GM21390 (cell line): ENCODE measurements around the gene SLC6A11.

ENCODE experiments used
- ATAC-seq: cut with Tn5 transposase; IDR thresholded peaks from one replicate; pipeline ENCODE4 v1.9.1; 2021; ENCODE audit not compliant: unreplicated experiment

Gene SLC6A11

GRCh38 chr3:10975695-10976234, 159.7 kb downstream of the SLC6A11 start:
- ATAC-seq, result no peak

DNA sequence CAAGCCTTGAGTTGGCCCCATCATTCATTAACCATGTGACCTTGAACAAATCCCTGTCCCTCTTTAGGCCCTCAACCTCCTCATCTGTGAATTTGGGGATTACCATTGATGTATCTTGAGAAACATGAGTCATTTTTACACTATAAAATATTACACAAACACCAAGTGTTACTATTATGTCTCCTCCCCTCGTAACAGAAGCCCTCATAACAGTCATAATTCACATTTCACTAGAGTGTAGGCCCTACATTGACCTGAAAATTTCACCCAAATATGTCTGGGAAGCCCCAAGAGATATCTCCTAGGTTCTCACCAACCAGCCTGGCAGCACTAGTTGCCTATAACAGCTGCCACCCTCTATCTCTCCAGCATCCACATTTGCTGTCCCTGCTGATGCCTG, 160.7 kb downstream of the SLC6A11 start:
- ATAC-seq, result no peak

GRCh38 chr3:10977892-10978510, 162.0 kb downstream of the SLC6A11 start:
- no peak for ATAC-seq

DNA sequence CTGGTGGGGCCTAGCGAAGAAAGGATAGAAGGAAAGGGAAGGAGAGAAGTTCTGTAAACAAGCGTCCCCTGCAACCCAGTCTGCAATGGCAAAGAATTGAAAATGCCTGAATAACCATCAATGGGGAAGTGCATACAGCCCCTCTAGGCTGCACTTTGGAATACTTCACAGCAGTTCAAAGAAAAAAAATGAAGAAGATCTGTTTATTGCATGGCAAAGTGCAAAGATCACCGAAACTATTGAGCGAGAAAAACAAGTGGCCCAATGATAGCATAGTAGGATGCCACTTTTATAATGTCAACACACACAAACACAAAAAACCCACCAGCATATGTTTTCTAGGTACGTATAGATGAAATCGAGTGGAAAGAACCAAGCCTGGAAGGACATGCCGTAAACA, 162.9 kb downstream of the SLC6A11 start:
- ATAC-seq, result no peak

DNA sequence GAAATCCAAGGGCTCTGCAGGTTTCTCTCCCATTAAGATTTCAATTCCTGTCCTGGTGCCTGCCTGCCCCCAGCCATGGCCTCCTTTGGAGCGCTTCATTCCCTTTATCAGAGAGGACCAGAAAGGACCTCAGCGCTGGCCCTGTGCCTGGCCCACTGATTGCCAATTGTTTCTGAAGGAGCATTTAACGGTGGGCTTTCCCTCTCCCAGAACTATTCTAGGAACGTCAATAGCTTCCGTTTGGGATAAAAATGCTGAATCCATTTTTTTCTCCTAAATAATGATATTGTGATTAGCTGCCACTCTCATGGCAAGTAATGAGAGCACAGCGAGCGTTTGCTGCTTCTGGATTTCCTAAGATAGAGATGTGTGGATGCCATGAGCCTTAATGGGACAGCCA, 164.3 kb downstream of the SLC6A11 start:
- ATAC-seq, result no peak

DNA sequence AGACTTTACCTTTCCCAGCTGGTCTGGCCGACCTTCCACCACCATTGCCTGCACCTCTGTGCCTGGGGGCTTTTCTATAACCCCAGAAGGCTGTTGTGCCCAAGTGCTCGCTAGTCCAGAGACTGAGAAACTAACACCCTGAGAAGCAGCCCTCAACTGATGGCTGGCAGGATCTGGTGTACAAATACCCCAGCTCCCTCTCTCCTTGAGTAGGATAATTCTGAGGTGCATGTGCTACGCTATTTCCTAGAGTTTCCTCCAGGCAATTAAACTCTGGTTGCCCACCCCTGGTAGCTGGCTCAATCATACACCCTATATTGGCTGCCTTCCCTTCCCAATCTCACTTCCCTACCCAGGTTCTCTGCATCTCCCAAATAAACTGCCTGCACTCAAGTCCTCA, 165.0 kb downstream of the SLC6A11 start:
- ATAC-seq, result no peak

DNA sequence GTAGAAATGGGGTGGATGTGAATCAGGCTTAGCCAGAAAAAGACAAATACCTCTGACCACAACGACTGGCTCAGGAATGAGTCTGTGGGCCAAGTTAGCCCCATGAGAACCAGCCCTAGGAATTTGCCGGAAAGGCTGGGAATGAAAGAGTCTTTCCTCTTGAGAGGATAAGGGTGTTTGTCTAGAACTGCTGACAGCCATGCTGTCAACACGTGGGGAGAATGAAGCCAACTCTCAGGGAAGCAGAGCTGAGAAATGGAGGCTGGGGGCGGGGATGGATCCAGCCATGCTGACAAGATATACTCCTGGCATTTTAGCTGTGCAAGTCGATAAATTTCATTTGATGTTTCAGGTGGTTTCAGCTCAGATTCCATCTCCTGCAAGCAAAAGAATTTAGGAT, 165.9 kb downstream of the SLC6A11 start:
- ATAC-seq, result no peak

DNA sequence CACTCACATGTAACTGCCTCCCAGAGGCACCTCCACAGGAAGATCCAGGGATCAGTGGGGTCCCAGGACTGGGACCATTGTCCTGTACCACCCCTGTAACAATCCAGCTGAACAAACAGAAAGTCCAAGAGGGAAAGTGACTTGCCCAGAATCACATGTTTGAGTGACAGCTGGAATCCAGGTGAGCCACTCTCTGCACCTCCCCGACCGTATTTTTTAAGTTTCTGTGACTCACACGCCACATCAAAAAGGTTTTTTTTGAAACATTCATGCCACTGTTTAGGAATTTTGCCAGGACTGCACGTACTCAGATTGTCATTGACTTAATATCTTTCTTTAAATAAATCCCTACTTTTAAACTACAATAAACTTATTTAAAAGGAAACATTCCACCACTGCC, 166.8 kb downstream of the SLC6A11 start:
- no peak for ATAC-seq

GRCh38 chr3:10983219-10983916, 167.3 kb downstream of the SLC6A11 start:
- no peak for ATAC-seq

DNA sequence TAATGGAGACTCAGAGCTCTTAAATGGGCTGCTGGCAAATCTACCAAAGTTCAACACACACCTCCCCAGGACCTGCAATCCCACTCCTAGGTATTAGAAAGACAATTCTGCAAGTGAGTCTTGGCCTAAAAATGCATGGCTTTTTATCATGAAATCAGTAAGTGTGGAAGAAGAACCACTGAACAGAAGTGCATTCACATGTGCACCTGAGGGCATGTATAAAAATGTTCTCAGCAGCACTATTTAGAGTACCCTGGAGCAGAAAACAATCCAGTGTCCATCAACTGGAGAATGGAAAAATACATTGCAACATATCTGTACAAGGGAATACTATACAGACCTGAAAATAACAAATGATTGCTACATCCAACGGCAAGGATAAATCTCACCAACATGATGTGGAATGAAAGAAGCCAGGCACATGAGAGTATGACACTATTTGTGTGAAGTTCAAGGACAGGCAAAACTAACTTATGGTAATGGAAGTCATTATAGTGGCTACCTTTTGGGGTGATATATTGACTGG, 168.4 kb downstream of the SLC6A11 start:
- no peak for ATAC-seq

DNA sequence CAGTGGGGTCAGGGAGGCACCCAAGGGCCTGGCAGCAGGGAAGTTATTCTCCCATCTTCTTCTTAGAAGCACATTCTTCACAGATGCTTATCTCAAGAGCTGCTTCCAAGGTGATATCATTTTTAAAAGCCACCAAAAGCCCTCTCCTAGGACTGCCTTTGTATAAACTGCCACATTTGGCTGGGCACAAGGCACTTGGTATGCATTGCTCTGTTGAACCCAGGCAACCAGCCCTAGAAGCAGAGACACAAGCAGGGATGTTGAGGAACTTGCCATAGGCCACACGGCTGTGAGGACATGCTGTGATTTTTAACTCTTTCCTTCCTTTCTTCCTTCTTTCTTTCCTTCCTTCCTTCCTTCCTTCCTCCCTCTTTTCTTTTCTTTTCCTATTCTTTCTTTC, 169.2 kb downstream of the SLC6A11 start:
- ATAC-seq, result no peak

DNA sequence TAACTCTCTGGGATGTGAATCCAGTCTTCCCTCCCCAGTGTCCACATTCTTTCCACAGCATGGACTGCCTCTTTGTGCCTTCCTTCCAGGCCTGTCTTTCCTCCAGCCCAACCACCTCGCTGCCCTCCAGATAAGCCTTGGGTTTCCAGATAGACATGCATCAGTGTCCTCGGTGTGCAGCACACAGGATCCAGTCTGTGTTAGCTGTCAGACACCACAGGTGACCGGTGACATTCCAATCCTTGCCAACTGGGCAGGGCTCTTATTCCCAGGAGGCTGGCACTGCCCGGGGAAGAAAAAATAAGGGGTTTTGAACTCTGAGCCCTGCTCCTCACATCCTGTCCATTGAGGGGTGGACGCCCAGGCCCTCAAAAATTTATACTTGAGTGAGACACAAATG, 170.6 kb downstream of the SLC6A11 start:
- no peak for ATAC-seq

DNA sequence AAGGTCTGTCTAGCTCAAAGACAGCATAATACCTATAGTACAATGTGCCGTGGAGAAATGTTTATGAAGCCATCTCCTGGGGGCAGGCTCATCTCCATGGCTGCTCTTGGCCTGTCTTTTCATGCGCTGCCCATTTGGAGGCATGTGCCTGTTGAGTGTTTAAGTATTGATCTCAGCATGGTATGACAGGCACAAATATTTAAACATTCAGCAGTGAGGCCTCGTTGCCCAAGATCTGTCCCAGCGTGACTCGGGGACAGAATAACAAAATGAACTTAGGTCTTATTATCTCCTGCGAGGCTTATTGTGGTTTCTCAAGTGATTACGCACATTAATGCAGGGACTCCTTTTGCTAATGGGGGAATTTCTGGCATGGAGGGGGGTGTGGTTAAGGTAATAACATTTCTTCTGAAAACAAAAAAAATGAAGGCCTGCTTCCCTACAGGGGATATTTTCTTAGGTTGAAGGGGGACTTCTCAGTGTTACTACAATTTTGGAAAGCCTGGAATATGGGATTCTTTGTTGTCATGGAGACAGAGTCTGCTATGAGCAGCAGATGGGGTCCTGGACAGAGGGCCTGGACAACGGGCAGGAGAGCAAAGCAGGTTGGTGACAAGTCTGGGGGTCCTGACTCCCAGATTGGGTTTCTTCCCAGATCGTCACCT, 172.1 kb downstream of the SLC6A11 start:
- no peak for ATAC-seq

GRCh38 chr3:10988991-10989484, 173.0 kb downstream of the SLC6A11 start:
- no peak for ATAC-seq
